Activated naive CD8-positive, alpha-beta T cell treated with anti-CD3 and anti-CD28 coated beads, Interleukin-2, amount 10 ng/mL, durations not matched to agents 7 days and 5 days (primary cell): Measurements from ENCODE around the gene CBX7. TPM values are rescaled to one million over a fixed set of nuclear protein-coding genes. Genes with fewer than 3 reads are reported as not detected.

Experiments used
- ATAC-seq: fragments of 150-1000 bp; cut with Tn5 transposase; one replicate; pipeline ENCODE4 v1.10.0; 2021; ENCODE audit warnings: low read depth, moderate library complexity
- POLR2A ChIA-PET: fragments of 350-600 bp; sonication (Branson Sonifier 250); formaldehyde crosslinking; loops from one replicate; lab custom pipeline; 2021; ENCODE audit warnings: antibody characterized with exemption; lab: Charles Lee
- DNase-seq: peaks from one replicate; pipeline ENCODE4 v3.0.0; 2021
- H3K27ac Mint-ChIP-seq: one replicate; pipeline ENCODE4 v1.8.0; 2022; ENCODE audit warnings: mild to moderate bottlenecking, mixed read lengths
- H3K27me3 Mint-ChIP-seq: one replicate; pipeline ENCODE4 v1.8.0; 2022; ENCODE audit warnings: mild to moderate bottlenecking, moderate library complexity, mixed read lengths
- H3K36me3 Mint-ChIP-seq: one replicate; pipeline ENCODE4 v1.8.0; 2021; ENCODE audit warnings: mild to moderate bottlenecking, mixed read lengths
- H3K4me1 Mint-ChIP-seq: one replicate; pipeline ENCODE4 v1.8.0; 2021; ENCODE audit warnings: mixed read lengths
- H3K4me3 Mint-ChIP-seq: one replicate; pipeline ENCODE4 v1.8.0; 2022; ENCODE audit warnings: mild to moderate bottlenecking, moderate library complexity, mixed read lengths
- H3K9me3 Mint-ChIP-seq: one replicate; pipeline ENCODE4 v1.8.0; 2021; ENCODE audit warnings: mixed read lengths
- total RNA-seq, 2 experiments: library from RNA; stranded (reverse); gene quantifications; one replicate each; pipeline ENCODE4 v1.2.3, GENCODE V29; 2021

The CBX7 gene
- total RNA-seq, 2 experiments from 2014 or later, result 64.2 to 71.3 TPM

- H3K27ac Mint-ChIP-seq, result no peak overlapping the region
- ATAC-seq (no peak), DNase-seq (no peak)
- H3K4me3 Mint-ChIP-seq, result no peak overlapping the region
- H3K36me3 Mint-ChIP-seq, result no peaks in the 10 kb centered on the region
- no peaks in the 10 kb centered on the region for H3K9me3 Mint-ChIP-seq
- H3K27me3 Mint-ChIP-seq, result no peaks in the 10 kb centered on the region
- H3K4me1 Mint-ChIP-seq, result peaks cover 24% of the 10 kb centered on the region
- POLR2A ChIA-PET, result interaction anchor here (1.4 kb wide), 1 partner anchor 120 kb away, joined by 5 read pairs; no protein-coding TSS in a partner anchor
Measured at GRCh38 chr22:39122772-39123470, 29.6 kb downstream of the CBX7 start.

GRCh38 chr22:39120983-39121382 lies 31.5 kb downstream of the CBX7 start:
- POLR2A ChIA-PET, result no interaction called here
- Mint-ChIP-seq H3K9me3 (no peaks in the 10 kb centered on the region), H3K27ac (peak overlapping the region; percentile 14), H3K4me1 (peaks cover 39% of the 10 kb centered on the region), H3K36me3 (no peaks in the 10 kb centered on the region), H3K27me3 (no peaks in the 10 kb centered on the region), H3K4me3 (no peak overlapping the region)
- ATAC-seq (no peak), DNase-seq (no peak)

- H3K36me3 Mint-ChIP-seq, result no peaks in the 10 kb centered on the region
- ATAC-seq (peak; percentile 69), DNase-seq (peak; percentile 68)
- peaks cover 3% of the 10 kb centered on the region for H3K9me3 Mint-ChIP-seq
- POLR2A ChIA-PET, result interaction anchor here (1.1 to 1.6 kb wide), 3 partner anchors 19 to 27 kb away, joined by 4 to 9 read pairs (median 6); no protein-coding TSS in a partner anchor
- no peaks in the 10 kb centered on the region for H3K27me3 Mint-ChIP-seq
- peak overlapping the region; percentile 65 for H3K4me3 Mint-ChIP-seq
- peak overlapping the region; percentile 81 for H3K27ac Mint-ChIP-seq
- peaks cover 52% of the 10 kb centered on the region for H3K4me1 Mint-ChIP-seq
Measured at GRCh38 chr22:39117585-39118191, 34.8 kb downstream of the CBX7 start.

- ATAC-seq, result no peak
- H3K36me3 Mint-ChIP-seq, result no peaks in the 10 kb centered on the region
- H3K4me1 Mint-ChIP-seq, result peaks cover 44% of the 10 kb centered on the region
- H3K4me3 Mint-ChIP-seq, result no peak overlapping the region
- no peak overlapping the region for H3K27ac Mint-ChIP-seq
- POLR2A ChIA-PET, result no interaction called here
- H3K9me3 Mint-ChIP-seq, result peaks cover 3% of the 10 kb centered on the region
- no peak for DNase-seq
- no peaks in the 10 kb centered on the region for H3K27me3 Mint-ChIP-seq
Measured at GRCh38 chr22:39115977-39116621, 36.4 kb downstream of the CBX7 start.

GRCh38 chr22:39115570-39115969 lies 36.9 kb downstream of the CBX7 start:
- H3K9me3 Mint-ChIP-seq, result peaks cover 3% of the 10 kb centered on the region
- no peaks in the 10 kb centered on the region for H3K27me3 Mint-ChIP-seq
- H3K36me3 Mint-ChIP-seq, result no peaks in the 10 kb centered on the region
- no peak overlapping the region for H3K4me3 Mint-ChIP-seq
- H3K4me1 Mint-ChIP-seq, result peaks cover 42% of the 10 kb centered on the region
- ATAC-seq (no peak), DNase-seq (no peak)
- POLR2A ChIA-PET, result no interaction called here
- H3K27ac Mint-ChIP-seq, result no peak overlapping the region

- Mint-ChIP-seq H3K9me3 (peaks cover 3% of the 10 kb centered on the region), H3K27me3 (peaks cover 3% of the 10 kb centered on the region), H3K4me3 (no peak overlapping the region), H3K4me1 (peaks cover 39% of the 10 kb centered on the region), H3K27ac (no peak overlapping the region), H3K36me3 (no peaks in the 10 kb centered on the region)
- DNase-seq, result no peak
- no peak for ATAC-seq
- POLR2A ChIA-PET, result interaction anchor here (0.7 to 1.4 kb wide), 3 partner anchors 17 to 24 kb away, joined by 4 to 5 read pairs (median 4); partner anchors contain the start of gene APOBEC3H
Measured at GRCh38 chr22:39114112-39114511, 38.4 kb downstream of the CBX7 start.

GRCh38 chr22:39110631-39111561 lies 41.6 kb downstream of the CBX7 start:
- Mint-ChIP-seq H3K27ac (no peak overlapping the region), H3K4me1 (peaks cover 14% of the 10 kb centered on the region), H3K9me3 (peaks cover 3% of the 10 kb centered on the region), H3K27me3 (peaks cover 3% of the 10 kb centered on the region), H3K4me3 (no peak overlapping the region), H3K36me3 (no peaks in the 10 kb centered on the region)
- ATAC-seq (no peak), DNase-seq (no peak)
- POLR2A ChIA-PET, result interaction anchor here (0.7 kb wide), 1 partner anchor 1453 kb away, joined by 3 read pairs; no protein-coding TSS in a partner anchor

GRCh38 chr22:39109361-39109760 lies 43.1 kb downstream of the CBX7 start:
- Mint-ChIP-seq H3K4me1 (peaks cover 5% of the 10 kb centered on the region), H3K4me3 (no peak overlapping the region), H3K9me3 (peaks cover 3% of the 10 kb centered on the region), H3K36me3 (no peaks in the 10 kb centered on the region), H3K27ac (no peak overlapping the region), H3K27me3 (peaks cover 3% of the 10 kb centered on the region)
- POLR2A ChIA-PET, result no interaction called here
- DNase-seq (no peak), ATAC-seq (no peak)

GRCh38 chr22:39108487-39108886 lies 44.0 kb downstream of the CBX7 start:
- H3K27ac Mint-ChIP-seq, result no peak overlapping the region
- peaks cover 3% of the 10 kb centered on the region for H3K27me3 Mint-ChIP-seq
- no peak for ATAC-seq
- H3K4me3 Mint-ChIP-seq, result no peak overlapping the region
- H3K4me1 Mint-ChIP-seq, result peaks cover 3% of the 10 kb centered on the region
- H3K9me3 Mint-ChIP-seq, result peaks cover 1% of the 10 kb centered on the region
- POLR2A ChIA-PET, result no interaction called here
- no peak for DNase-seq
- peaks cover 2% of the 10 kb centered on the region for H3K36me3 Mint-ChIP-seq

- H3K4me1 Mint-ChIP-seq, result peaks cover 2% of the 10 kb centered on the region
- no peak overlapping the region for H3K4me3 Mint-ChIP-seq
- H3K27me3 Mint-ChIP-seq, result peaks cover 3% of the 10 kb centered on the region
- H3K9me3 Mint-ChIP-seq, result no peaks in the 10 kb centered on the region
- H3K36me3 Mint-ChIP-seq, result peaks cover 15% of the 10 kb centered on the region
- DNase-seq (no peak), ATAC-seq (no peak)
- POLR2A ChIA-PET, result interaction anchor here (0.6 to 1.5 kb wide), 3 partner anchors 11 to 91 kb away, joined by 3 to 4 read pairs (median 3); no protein-coding TSS in a partner anchor
- H3K27ac Mint-ChIP-seq, result no peak overlapping the region
Measured at GRCh38 chr22:39106326-39106725, 46.2 kb downstream of the CBX7 start.

GRCh38 chr22:39103431-39103830 lies 49.0 kb downstream of the CBX7 start:
- H3K4me1 Mint-ChIP-seq, result peaks cover 18% of the 10 kb centered on the region
- H3K4me3 Mint-ChIP-seq, result no peak overlapping the region
- no peaks in the 10 kb centered on the region for H3K27me3 Mint-ChIP-seq
- POLR2A ChIA-PET, result interaction anchor here (1.2 kb wide), 1 partner anchor 10 kb away, joined by 4 read pairs; no protein-coding TSS in a partner anchor
- ATAC-seq (no peak), DNase-seq (no peak)
- peaks cover 22% of the 10 kb centered on the region for H3K36me3 Mint-ChIP-seq
- H3K9me3 Mint-ChIP-seq, result no peaks in the 10 kb centered on the region
- no peak overlapping the region for H3K27ac Mint-ChIP-seq

- H3K36me3 Mint-ChIP-seq, result peaks cover 25% of the 10 kb centered on the region
- DNase-seq (no peak), ATAC-seq (no peak)
- H3K27me3 Mint-ChIP-seq, result no peaks in the 10 kb centered on the region
- H3K9me3 Mint-ChIP-seq, result no peaks in the 10 kb centered on the region
- no peak overlapping the region for H3K4me3 Mint-ChIP-seq
- H3K27ac Mint-ChIP-seq, result no peak overlapping the region
- peaks cover 31% of the 10 kb centered on the region for H3K4me1 Mint-ChIP-seq
- POLR2A ChIA-PET, result no interaction called here
Measured at GRCh38 chr22:39101226-39101625, 51.3 kb downstream of the CBX7 start.
